VCaP (cell line): ENCODE results near the gene CLSTN2.

ENCODE experiments used
- H3K27ac ChIP-seq: fragments of 450-650 bp; 2 replicates; pipeline ENCODE4 v1.5.1; 2017
- TF ChIP-seq, protein P1 (sequence below): fragments of 450-650 bp; conservative IDR thresholded peaks from 2 replicates; pipeline ENCODE4 v1.5.1; 2017; ENCODE audit warnings: mild to moderate bottlenecking, moderate library complexity

Gene CLSTN2

DNA sequence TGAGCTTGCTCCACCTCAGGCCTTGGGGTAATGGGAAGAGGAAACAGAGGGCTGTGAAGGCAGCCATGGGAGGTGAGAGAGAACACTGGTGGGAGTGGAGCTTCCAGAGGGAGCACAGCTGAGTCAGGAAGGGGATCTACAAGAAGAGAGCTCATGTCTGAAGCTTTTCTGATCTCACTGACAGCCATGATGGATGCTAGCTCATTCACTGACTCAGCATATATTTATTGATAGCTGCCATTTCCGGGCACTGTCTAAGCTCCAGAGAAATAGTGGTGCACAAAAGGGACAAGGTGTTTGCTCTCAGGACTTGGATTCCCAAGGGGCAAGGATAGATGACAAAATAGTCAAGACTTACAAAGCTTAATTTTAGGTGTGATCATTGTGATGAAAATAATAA lies 218.8 kb downstream of the CLSTN2 start:
- H3K27ac ChIP-seq = no peak overlapping the region
- TF ChIP-seq, protein P1, sequence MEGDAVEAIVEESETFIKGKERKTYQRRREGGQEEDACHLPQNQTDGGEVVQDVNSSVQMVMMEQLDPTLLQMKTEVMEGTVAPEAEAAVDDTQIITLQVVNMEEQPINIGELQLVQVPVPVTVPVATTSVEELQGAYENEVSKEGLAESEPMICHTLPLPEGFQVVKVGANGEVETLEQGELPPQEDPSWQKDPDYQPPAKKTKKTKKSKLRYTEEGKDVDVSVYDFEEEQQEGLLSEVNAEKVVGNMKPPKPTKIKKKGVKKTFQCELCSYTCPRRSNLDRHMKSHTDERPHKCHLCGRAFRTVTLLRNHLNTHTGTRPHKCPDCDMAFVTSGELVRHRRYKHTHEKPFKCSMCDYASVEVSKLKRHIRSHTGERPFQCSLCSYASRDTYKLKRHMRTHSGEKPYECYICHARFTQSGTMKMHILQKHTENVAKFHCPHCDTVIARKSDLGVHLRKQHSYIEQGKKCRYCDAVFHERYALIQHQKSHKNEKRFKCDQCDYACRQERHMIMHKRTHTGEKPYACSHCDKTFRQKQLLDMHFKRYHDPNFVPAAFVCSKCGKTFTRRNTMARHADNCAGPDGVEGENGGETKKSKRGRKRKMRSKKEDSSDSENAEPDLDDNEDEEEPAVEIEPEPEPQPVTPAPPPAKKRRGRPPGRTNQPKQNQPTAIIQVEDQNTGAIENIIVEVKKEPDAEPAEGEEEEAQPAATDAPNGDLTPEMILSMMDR = no peak

- TF ChIP-seq, protein P1 = no peak
Observed at GRCh38 chr3:140157161-140157560, 222.2 kb downstream of the CLSTN2 start.

GRCh38 chr3:140159646-140160045 lies 224.7 kb downstream of the CLSTN2 start:
- no peak overlapping the region for H3K27ac ChIP-seq
- TF ChIP-seq, protein P1 = no peak

More at GRCh38 chr3:140157161-140157560, 222.2 kb downstream of the CLSTN2 start:
- H3K27ac ChIP-seq = no peak overlapping the region

DNA sequence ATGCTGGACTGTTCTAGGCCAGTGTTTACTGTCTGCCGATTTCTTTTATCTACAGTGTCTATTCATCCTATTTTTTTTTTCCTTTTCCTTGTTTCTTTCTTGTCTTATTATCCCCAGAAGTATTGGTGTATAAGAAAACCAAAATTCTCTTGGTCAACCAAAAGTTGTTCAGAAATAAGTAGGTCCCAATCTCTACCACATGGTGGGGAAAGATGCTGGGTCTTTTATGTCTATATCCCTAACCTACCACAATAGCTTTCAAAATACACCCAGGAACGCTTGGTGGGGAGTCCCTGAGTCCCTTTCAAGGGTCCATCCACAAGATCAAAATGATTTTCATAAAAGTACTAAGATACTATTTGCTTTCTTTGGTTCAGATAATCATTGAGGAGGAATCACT lies 225.6 kb downstream of the CLSTN2 start:
- TF ChIP-seq, protein P1 = no peak
- no peak overlapping the region for H3K27ac ChIP-seq

DNA sequence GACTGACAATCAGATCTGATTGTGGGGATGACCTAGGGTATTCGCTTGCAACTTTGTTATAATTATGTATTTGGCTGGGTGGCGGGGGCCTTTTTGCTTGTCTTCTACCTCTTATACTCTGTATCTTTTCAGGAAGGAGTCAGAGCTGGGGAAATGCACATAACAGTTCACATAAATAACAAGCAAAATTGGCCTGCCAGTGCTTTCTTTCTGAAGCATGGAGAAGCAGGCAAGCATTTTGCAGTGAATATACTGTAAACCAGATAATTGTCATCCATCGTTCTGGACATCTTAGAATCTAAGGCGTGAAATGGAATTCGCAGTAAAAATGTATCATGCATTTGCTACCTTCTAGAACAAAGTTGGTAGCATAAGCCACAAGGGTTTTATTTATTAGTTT lies 227.6 kb downstream of the CLSTN2 start:
- TF ChIP-seq, protein P1 = no peak
- H3K27ac ChIP-seq = no peak overlapping the region

- no peak overlapping the region for H3K27ac ChIP-seq
- TF ChIP-seq, protein P1 = no peak
Observed at GRCh38 chr3:140163159-140163763, 228.3 kb downstream of the CLSTN2 start.

- TF ChIP-seq, protein P1 = no peak
- no peak overlapping the region for H3K27ac ChIP-seq
Observed at GRCh38 chr3:140164156-140164555, 229.2 kb downstream of the CLSTN2 start.
